Heart right ventricle (tissue), 16 donors: ENCODE data around the gene IL1R2. TPM values are rescaled to one million over a fixed set of nuclear protein-coding genes. Genes with fewer than 3 reads are reported as not detected.

Experiments used
- ATAC-seq, 8 donors: fragments of 200-7000 bp; cut with Tn5 transposase; one replicate each; pipeline ENCODE4 v1.9.1; 2020; ENCODE audit warnings: mild to moderate bottlenecking in 8 of 8, moderate library complexity in 8 of 8, moderate number of reproducible peaks in 1 of 8
- DNase-seq, 2 donors: peaks; one replicate each; pipeline ENCODE4 v3.0.0-alpha.2; 2020
- H3K27ac ChIP-seq, 10 donors: fragments of 200-600 bp; sonication (generic) in 2 of 10; one replicate each; pipeline versions ENCODE4 v1.5.0 to v1.8.0; 2020 to 2022; ENCODE audit warnings: mild to moderate bottlenecking in 3 of 10
- H3K27me3 ChIP-seq, 7 donors: fragments of 200-600 bp; one replicate each; pipeline ENCODE4 v1.8.0; 2021 to 2022; ENCODE audit warnings: mild to moderate bottlenecking in 2 of 7
- H3K36me3 ChIP-seq, 9 donors: fragments of 200-600 bp; sonication (generic) in 1 of 9; one replicate each; pipeline versions ENCODE4 v1.5.0 to v1.8.0; 2020 to 2022; ENCODE audit warnings: mild to moderate bottlenecking in 2 of 9
- H3K4me1 ChIP-seq, 9 donors: fragments of 200-600 bp; sonication (generic) in 1 of 9; one replicate each; pipeline versions ENCODE4 v1.5.0 to v1.8.0; 2020 to 2022; ENCODE audit warnings: mild to moderate bottlenecking in 4 of 9
- H3K4me3 ChIP-seq, 10 donors: fragments of 200-600 bp; sonication (generic) in 2 of 10; one replicate each; pipeline versions ENCODE4 v1.5.0 to v1.8.0; 2020 to 2022; ENCODE audit warnings: mild to moderate bottlenecking in 7 of 10, moderate library complexity in 2 of 10
- H3K9me3 ChIP-seq, 11 donors: fragments of 200-600 bp in 10 of 11; sonication (generic) in 2 of 11; one replicate each; pipeline versions ENCODE4 v1.5.0 to v1.8.0; 2013 to 2022; ENCODE audit warnings: mild to moderate bottlenecking in 2 of 11, control low read depth in 1 of 11, moderate library complexity in 1 of 11
- WGBS, 2 donors: extraction: QIAGEN DNeasy Blood & Tissue Kit; methylation state at CpG; one replicate each; pipeline ENCODE4 v1.1.7; 2013; ENCODE audit warnings: inconsistent platforms in 1 of 2; 5-methylcytosine and 5-hydroxymethylcytosine counted together
- intact Hi-C, 10 donors: fragments of 100-400 bp; cut with DNase I; formaldehyde crosslinking; loops; one replicate each; pipeline versions ENCODE4 v1.11.1 to v1.14.2; 2022
- polyA plus RNA-seq, 2 donors: library from polyadenylated mRNA; stranded (reverse); fragments of 200-250 nt; gene quantifications; one replicate each; pipeline ENCODE4 v1.2.3, GENCODE V29; 2013
- total RNA-seq, 10 donors: library from RNA; stranded (reverse); fragmentation: NEBNext Ultra II Directional in 3 of 10; extraction: Animal tissue kit (Norgen Biotek cat#: 25700) in 3 of 10; gene quantifications; one replicate each; pipeline versions ENCODE4 v1.2.1 to v1.2.4, GENCODE V29; 2021 to 2023
- TF ChIP-seq, protein P1 (sequence below), 9 donors: fragments of 200-600 bp; sonication (generic) in 2 of 9; IDR thresholded peaks; one replicate each; pipeline versions ENCODE4 v1.5.0 to v1.8.0; 2021 to 2022; ENCODE audit warnings: antibody characterized with exemption in 9 of 9, mild to moderate bottlenecking in 5 of 9, moderate library complexity in 1 of 9
- donor health status: Arrhythmogenic right ventricular cardiomyopathy.
- donor health status: ischemic (EF 13 %, LVEDD 7.1; RV severe dilation, severe dysfunction).
- donor health status: healthy with polysubstance abuse.
- donor health status: DM: no; HTN: yes; CAD: no.
- donor health status: DM: no; HTN: no; CAD: no.
- donor health status: ischemic (EF 25% LVEDD 6.9; RV normal size, moderate dysfunction).
- donor health status: ischemic (EF 25% LVEDD 5.7; RV mildly dilated, moderate dysfunction).
- donor health status: healthy.
- donor health status: DM: yes; HTN: yes; CAD: no.
- donor health status: Ischemic cardiomyopathy.
- donor health status: ischemic (EF 35%, LVEDD 5.7; RV mildly dilated, moderate dysfunction).
- donor health status: nonischemic (EF 11% LVEDD 7.7; RV severe dilation, severe dysfunction).
- donor health status: DM: yes; HTN: yes; CAD: no.
- donor health status: PGD.
- donor health status: ischemic (EF 29% LVEDD 5.4; RV normal size, mild dysfunction).
- donor health status: nonischemic (EF 23%, LVEDD 6.1; RV moderate dilation, normal function).

Gene IL1R2
- total and polyA plus RNA-seq, 12 donors = 0.34 to 9.4 (median 1.5) TPM; not detected in 2

DNA sequence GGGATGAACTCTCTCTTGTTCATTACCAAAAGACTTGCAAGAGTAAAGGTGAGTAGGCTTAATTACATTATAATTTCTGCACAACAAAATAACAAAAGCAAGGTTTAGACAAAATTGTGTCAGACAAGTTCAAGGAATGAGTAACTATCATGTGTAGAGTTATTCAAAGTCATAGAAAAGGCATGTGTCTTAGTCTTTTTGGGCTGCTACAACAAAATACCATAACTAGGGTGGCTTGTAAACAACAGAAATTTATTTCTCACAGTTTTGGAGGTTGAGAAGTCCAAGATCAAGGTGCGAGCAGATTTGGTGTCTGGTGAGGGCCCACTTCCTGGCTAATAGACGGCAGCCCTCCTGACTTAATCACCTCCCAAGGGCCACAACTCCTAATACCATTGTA, 37.6 kb downstream of the IL1R2 start:
- Histone ChIP-seq H3K36me3 (peaks cover 0 to 4% (median 0%) of the 10 kb centered on the region in 9 donors), H3K4me3 (no peak overlapping the region), H3K9me3 (peaks cover 0 to 4% (median 0%) of the 10 kb centered on the region in 11 donors), H3K27ac (peak overlapping the region in 2 of 10 donors; percentile 67 to 78), H3K27me3 (no peaks in the 10 kb centered on the region), H3K4me1 (peaks cover 0 to 80% (median 30%) of the 10 kb centered on the region in 9 donors)
- ATAC-seq = no peak
- 73 to 96% methylated on average over 2 of the region's 2 CpGs for WGBS, 2 donors
- intact Hi-C loops = loop anchor here in 3 of 10 donors (5.0 to 10.0 kb wide), 3 partner anchors 33 to 1815 kb away; partner anchors contain the start of gene IL18R1 (in 3 of the 3)
- TF ChIP-seq, protein P1, sequence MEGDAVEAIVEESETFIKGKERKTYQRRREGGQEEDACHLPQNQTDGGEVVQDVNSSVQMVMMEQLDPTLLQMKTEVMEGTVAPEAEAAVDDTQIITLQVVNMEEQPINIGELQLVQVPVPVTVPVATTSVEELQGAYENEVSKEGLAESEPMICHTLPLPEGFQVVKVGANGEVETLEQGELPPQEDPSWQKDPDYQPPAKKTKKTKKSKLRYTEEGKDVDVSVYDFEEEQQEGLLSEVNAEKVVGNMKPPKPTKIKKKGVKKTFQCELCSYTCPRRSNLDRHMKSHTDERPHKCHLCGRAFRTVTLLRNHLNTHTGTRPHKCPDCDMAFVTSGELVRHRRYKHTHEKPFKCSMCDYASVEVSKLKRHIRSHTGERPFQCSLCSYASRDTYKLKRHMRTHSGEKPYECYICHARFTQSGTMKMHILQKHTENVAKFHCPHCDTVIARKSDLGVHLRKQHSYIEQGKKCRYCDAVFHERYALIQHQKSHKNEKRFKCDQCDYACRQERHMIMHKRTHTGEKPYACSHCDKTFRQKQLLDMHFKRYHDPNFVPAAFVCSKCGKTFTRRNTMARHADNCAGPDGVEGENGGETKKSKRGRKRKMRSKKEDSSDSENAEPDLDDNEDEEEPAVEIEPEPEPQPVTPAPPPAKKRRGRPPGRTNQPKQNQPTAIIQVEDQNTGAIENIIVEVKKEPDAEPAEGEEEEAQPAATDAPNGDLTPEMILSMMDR (IDR thresholded peaks at IDR 0.05) = no peak
- DNase-seq = no peak

DNA sequence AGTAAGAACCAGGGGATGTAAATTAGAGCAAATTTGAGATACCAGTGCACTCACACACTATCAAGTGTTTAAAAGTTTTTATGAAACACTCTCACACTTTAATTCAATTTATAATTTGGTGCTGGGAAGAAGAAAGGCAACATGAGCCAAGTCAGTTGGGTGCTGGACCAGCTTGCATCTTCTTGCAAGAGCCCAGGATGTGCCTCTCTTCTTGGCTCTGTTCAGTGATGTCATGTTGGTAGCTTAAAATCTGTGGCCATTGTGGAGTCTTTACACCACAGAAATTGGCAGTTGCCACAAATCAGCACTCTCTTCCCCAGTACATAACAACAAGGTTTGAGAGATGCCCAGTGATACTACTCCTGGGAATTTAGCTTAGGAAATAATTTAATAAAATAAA, 38.2 kb downstream of the IL1R2 start:
- H3K4me1 ChIP-seq = peaks cover 0 to 80% (median 30%) of the 10 kb centered on the region in 9 donors
- peaks cover 0 to 4% (median 0%) of the 10 kb centered on the region in 9 donors for H3K36me3 ChIP-seq
- H3K4me3 ChIP-seq = no peak overlapping the region
- DNase-seq (no peak), ATAC-seq (no peak)
- TF ChIP-seq, protein P1 (IDR thresholded peaks at IDR 0.05) = no peak
- no peak overlapping the region for H3K27ac ChIP-seq
- intact Hi-C loops = loop anchor here in 3 of 10 donors (5.0 to 10.0 kb wide), 3 partner anchors 32 to 1815 kb away; partner anchors contain the start of gene IL18R1 (in 3 of the 3)
- peaks cover 0 to 4% (median 0%) of the 10 kb centered on the region in 11 donors for H3K9me3 ChIP-seq
- H3K27me3 ChIP-seq = no peaks in the 10 kb centered on the region

DNA sequence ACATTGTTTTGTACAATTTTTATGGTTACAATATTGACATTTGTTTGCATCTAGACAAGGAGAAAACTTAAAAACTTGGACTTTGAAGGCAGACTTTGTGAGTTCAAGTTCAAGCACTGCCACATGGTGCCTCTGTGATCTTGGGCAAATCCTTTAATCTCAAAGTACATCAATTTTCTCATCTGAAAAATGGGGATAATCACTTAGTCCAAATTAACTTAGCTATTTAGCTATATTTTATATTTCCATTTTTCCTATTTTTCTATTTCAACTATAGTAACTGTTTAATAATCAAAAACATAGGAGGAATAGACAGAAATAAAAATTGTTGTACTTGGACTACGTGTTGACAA, 38.7 kb downstream of the IL1R2 start:
- H3K4me1 ChIP-seq = peaks cover 0 to 80% (median 30%) of the 10 kb centered on the region in 9 donors

DNA sequence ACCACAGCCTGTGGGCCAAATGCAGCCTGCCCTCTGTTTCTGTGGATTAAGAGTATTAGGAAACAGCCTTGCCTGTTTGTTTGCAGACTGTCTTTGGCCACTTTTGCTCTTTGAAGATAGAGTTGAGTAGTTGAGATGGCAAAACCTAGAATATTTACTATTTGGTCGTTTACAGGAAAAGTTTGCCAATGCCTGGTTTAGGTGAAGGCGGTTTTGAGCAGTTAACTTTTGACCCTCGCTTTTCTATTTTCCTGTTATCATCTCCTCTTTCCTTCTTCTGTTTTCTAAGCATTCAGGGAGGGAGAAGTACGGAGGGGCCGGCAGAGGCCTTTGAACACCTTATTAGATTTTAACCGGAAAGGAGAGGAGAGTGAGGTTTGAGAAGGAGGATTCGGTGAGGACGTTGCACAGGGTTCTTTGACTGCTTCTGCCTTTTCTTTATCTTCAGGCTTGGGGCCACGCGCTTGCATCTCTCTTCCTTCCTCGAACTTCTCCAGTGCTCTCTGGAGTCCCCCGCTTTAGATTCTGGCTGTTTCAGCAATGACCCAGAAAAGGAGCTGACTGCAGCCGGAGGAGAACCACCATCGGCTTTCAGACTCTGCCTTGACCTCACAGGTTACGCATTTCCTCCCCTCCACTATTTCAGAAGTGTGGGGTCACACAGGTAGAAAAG, 39.2 kb downstream of the IL1R2 start:
- Histone ChIP-seq H3K4me1 (peaks cover 0 to 80% (median 30%) of the 10 kb centered on the region in 9 donors), H3K4me3 (no peak overlapping the region), H3K27me3 (no peaks in the 10 kb centered on the region), H3K27ac (peak overlapping the region in 1 of 10 donors; percentile 57), H3K9me3 (peaks cover 0 to 4% (median 0%) of the 10 kb centered on the region in 11 donors), H3K36me3 (peaks cover 0 to 4% (median 0%) of the 10 kb centered on the region in 9 donors)
- DNase-seq (no peak), ATAC-seq (no peak)
- TF ChIP-seq, protein P1 (IDR thresholded peaks at IDR 0.05) = no peak
- 86 to 88% methylated on average over 15 of the region's 15 CpGs for WGBS, 2 donors
- intact Hi-C loops = no loop called here

More for the DNA sequence above, 38.7 kb downstream of the IL1R2 start:
- 91 to 92% methylated on average over 1 of the region's 1 CpG for WGBS, 2 donors
- TF ChIP-seq, protein P1 (IDR thresholded peaks at IDR 0.05) = no peak
- no peak for DNase-seq
- no peak for ATAC-seq
- Histone ChIP-seq H3K27ac (peak overlapping the region in 1 of 10 donors; percentile 57), H3K27me3 (no peaks in the 10 kb centered on the region), H3K4me3 (no peak overlapping the region), H3K36me3 (peaks cover 0 to 4% (median 0%) of the 10 kb centered on the region in 9 donors), H3K9me3 (peaks cover 0 to 4% (median 0%) of the 10 kb centered on the region in 11 donors)
- intact Hi-C loops = no loop called here
